Gastrocnemius medialis (tissue), 4 donors: Measurements from ENCODE around the gene ZNF775.

Experiments used
- POLR2A ChIP-seq, 2 donors: fragments of 450-650 bp; IDR thresholded peaks; one replicate each; pipeline ENCODE4 v1.6.1; 2017; ENCODE audit warnings: antibody characterized with exemption in 2 of 2, mild to moderate bottlenecking in 2 of 2, moderate library complexity in 2 of 2
- TF ChIP-seq, protein P1 (sequence below), 5 experiments: fragments of 450-650 bp in 3 of 5; fragments of 200-600 bp in 2 of 5; sonication (generic) in 2 of 5; IDR thresholded peaks in 4 of 5; conservative IDR thresholded peaks in 1 of 5; 1 replicate in 4 of 5; 2 replicates in 1 of 5; pipeline ENCODE4 v1.5.1; 2016 to 2019; ENCODE audit warnings: antibody characterized with exemption in 5 of 5, mild to moderate bottlenecking in 3 of 5, moderate library complexity in 3 of 5

DNA sequence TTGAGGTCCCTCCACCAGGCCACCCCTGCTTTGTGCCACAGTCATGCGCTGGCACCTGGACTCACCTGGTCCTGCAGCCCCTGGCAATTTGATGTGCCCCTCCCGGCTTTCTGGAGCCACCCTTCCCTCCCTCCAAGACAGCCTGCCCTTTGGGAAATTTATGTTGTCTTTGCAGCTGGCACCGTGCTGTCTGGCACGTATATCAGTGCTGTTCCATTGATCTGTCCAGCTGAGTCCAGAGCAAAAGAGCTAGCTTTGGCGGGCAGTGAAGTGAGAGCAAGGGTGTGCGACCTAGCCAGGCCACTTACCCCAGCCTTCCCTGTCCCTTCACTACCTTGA lies 43.4 kb upstream of the ZNF775 start:
- TF ChIP-seq, protein P1, sequence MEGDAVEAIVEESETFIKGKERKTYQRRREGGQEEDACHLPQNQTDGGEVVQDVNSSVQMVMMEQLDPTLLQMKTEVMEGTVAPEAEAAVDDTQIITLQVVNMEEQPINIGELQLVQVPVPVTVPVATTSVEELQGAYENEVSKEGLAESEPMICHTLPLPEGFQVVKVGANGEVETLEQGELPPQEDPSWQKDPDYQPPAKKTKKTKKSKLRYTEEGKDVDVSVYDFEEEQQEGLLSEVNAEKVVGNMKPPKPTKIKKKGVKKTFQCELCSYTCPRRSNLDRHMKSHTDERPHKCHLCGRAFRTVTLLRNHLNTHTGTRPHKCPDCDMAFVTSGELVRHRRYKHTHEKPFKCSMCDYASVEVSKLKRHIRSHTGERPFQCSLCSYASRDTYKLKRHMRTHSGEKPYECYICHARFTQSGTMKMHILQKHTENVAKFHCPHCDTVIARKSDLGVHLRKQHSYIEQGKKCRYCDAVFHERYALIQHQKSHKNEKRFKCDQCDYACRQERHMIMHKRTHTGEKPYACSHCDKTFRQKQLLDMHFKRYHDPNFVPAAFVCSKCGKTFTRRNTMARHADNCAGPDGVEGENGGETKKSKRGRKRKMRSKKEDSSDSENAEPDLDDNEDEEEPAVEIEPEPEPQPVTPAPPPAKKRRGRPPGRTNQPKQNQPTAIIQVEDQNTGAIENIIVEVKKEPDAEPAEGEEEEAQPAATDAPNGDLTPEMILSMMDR (IDR thresholded peaks at IDR 0.05 in 4 of 5, conservative IDR thresholded peaks at IDR 0.05 in 1 of 5), result no peak
- no peak for TF ChIP-seq POLR2A (IDR thresholded peaks at IDR 0.05)
